ENCODE results near the gene ETS1. TPM values are rescaled to one million over a fixed set of nuclear protein-coding genes. Genes with fewer than 3 reads are reported as not detected.

The ETS1 gene
- total RNA-seq, 1 experiment from 2014 or later = 135 TPM

DNA sequence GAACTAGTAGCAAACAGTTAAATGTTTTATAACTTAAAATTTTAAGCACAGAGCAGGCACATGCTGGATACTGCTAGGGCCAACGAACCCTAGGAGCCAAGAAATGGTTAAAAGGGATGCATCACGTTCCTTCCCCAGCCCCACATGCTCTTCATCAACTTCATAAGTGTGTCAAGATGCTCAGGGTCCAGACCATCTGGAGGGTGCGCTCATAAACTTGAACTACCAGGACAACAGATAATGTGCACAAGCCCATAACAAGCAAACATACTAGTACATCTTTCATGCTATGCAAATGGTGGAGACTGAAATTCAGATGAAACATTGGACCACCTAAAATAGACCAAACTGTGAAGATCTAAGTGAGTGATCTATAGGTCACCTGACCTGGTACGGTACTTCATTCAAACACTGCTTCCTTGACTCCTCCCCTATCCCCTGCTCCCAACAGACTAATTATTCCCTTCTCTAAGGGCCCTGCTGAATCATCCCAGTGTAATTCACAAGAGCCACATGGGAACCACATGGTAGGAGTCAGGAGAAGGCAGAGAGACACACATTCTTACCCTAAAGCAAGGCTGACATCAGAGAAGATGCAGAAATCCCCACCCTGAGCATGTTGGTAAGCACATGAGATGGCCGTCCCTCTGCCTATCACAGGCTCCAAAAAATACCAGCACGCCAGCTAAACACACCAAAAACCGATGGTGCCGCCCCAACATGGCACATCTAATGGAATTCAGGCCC, 83.9 kb downstream of the ETS1 start:
- H3K4me2 ChIP-seq (ENCODE audit: low read depth, low read length, poor library complexity, severe bottlenecking) = peak overlapping the region; percentile 60
- peak overlapping the region; percentile 93 for H3K27ac ChIP-seq (ENCODE audit: low read length)
- no peaks in the 10 kb centered on the region for H3K36me3 ChIP-seq (ENCODE audit: insufficient read depth, low read length)
- peaks cover 100% of the 10 kb centered on the region for H3K4me1 ChIP-seq (ENCODE audit: low read length)
- H3K4me3 ChIP-seq (ENCODE audit: low read length) = peak overlapping the region; percentile 12; the same call in 1 of the 2 replicates
- peaks cover 49% of the 10 kb centered on the region for H4K20me1 ChIP-seq (ENCODE audit: insufficient read depth, low read depth, low read length)
- no peaks in the 10 kb centered on the region for H3K27me3 ChIP-seq (ENCODE audit: low read length)
- H3K9ac ChIP-seq (ENCODE audit: low read length) = peak overlapping the region; percentile 44; the same call in 1 of the 2 replicates
- H3K9me2 ChIP-seq (replicated peaks; ENCODE audit: insufficient read depth, low read length) = no peaks in the 10 kb centered on the region
- H2AFZ ChIP-seq (ENCODE audit: low read length) = no peak overlapping the region
- H3K79me2 ChIP-seq (ENCODE audit: low read length) = peaks cover 100% of the 10 kb centered on the region
- peak; percentile 57 for DNase-seq
- no peaks in the 10 kb centered on the region for H3K9me3 ChIP-seq (ENCODE audit: low read length)

DNA sequence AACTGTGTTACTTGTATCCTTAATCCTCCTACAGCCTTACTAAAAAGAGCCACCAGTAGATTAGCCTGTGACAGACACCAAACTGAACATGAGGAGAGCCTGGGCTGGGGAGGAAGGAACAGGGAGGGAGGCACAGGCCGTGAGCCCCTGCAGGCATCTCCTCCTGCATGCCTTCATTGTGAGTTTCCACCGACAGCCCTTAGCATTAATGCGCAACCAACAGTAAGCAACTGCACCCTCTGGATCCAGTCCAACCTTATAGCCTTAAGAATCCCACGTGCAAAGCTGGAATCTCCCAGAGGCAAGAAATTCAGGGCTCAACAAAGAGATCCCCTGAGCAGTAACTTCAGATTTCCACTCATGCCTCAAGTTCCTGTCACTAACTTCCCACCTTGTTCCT, 84.6 kb downstream of the ETS1 start:
- Histone ChIP-seq H3K9me2 (replicated peaks; ENCODE audit: insufficient read depth, low read length) (no peaks in the 10 kb centered on the region), H3K4me1 (ENCODE audit: low read length) (peaks cover 100% of the 10 kb centered on the region), H2AFZ (ENCODE audit: low read length) (no peak overlapping the region), H3K4me2 (ENCODE audit: low read depth, low read length, poor library complexity, severe bottlenecking) (peak overlapping the region; percentile 60), H3K79me2 (ENCODE audit: low read length) (peaks cover 100% of the 10 kb centered on the region), H3K27ac (ENCODE audit: low read length) (peak overlapping the region; percentile 93), H3K9me3 (ENCODE audit: low read length) (no peaks in the 10 kb centered on the region), H3K27me3 (ENCODE audit: low read length) (no peaks in the 10 kb centered on the region), H3K36me3 (ENCODE audit: insufficient read depth, low read length) (no peaks in the 10 kb centered on the region), H3K4me3 (ENCODE audit: low read length) (peak overlapping the region; percentile 13; the same call in 1 of the 2 replicates), H4K20me1 (ENCODE audit: insufficient read depth, low read depth, low read length) (peaks cover 42% of the 10 kb centered on the region), H3K9ac (ENCODE audit: low read length) (peak overlapping the region; percentile 44)
- no peak for DNase-seq

DNA sequence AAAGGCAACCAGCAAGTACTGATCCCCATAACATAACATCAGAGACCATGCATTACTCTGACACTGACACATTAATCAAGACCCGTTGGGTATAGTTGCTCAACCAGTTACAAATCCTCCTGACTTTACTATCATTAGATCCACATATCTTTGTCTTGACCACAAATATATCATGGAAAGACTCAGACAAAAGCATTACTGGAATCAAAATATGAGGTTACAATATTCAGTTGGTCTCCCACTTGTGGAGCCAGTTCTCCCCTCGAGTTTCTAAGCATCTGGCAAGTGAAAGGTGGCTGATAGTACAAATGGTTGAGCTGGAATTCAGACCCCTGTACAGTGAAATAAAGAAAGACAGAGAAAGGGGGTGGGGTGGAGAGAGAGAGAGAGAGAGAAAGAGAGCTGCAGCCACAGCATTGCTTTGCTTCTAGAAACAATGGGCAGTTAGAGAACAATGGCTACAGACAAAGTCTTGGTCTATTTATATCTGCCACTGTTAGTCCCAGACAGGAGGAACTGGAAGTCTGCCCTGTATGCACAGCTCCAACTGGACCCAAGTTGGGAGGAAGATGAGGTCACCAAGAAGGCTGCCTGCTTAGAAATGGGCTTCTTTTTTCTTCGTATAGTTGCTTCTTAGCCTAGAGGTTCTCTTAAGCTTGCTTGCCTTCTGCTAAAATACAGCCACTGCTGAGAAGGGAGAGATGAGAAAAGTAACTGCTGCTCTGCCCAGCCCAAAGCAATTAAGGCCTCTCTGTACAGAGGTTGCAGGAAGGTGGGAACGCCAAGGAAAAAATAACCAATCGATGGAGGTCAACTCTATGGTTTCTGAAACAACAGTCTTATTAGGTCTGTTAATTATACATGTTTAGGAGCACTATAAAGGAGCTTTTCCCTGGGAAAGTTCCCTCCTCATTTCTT, 85.5 kb downstream of the ETS1 start:
- H3K4me2 ChIP-seq (ENCODE audit: low read depth, low read length, poor library complexity, severe bottlenecking) = peak overlapping the region; percentile 60
- no peaks in the 10 kb centered on the region for H3K9me2 ChIP-seq (replicated peaks; ENCODE audit: insufficient read depth, low read length)
- peaks cover 100% of the 10 kb centered on the region for H3K4me1 ChIP-seq (ENCODE audit: low read length)
- peaks cover 100% of the 10 kb centered on the region for H3K79me2 ChIP-seq (ENCODE audit: low read length)
- peaks cover 39% of the 10 kb centered on the region for H4K20me1 ChIP-seq (ENCODE audit: insufficient read depth, low read depth, low read length)
- no peaks in the 10 kb centered on the region for H3K9me3 ChIP-seq (ENCODE audit: low read length)
- H3K9ac ChIP-seq (ENCODE audit: low read length) = peak overlapping the region; percentile 44
- H3K27ac ChIP-seq (ENCODE audit: low read length) = peak overlapping the region; percentile 93
- H3K27me3 ChIP-seq (ENCODE audit: low read length) = no peaks in the 10 kb centered on the region
- no peak for DNase-seq
- H3K36me3 ChIP-seq (ENCODE audit: insufficient read depth, low read length) = no peaks in the 10 kb centered on the region
- H3K4me3 ChIP-seq (ENCODE audit: low read length) = peak overlapping the region; percentile 13; the same call in 1 of the 2 replicates
- no peak overlapping the region for H2AFZ ChIP-seq (ENCODE audit: low read length)

DNA sequence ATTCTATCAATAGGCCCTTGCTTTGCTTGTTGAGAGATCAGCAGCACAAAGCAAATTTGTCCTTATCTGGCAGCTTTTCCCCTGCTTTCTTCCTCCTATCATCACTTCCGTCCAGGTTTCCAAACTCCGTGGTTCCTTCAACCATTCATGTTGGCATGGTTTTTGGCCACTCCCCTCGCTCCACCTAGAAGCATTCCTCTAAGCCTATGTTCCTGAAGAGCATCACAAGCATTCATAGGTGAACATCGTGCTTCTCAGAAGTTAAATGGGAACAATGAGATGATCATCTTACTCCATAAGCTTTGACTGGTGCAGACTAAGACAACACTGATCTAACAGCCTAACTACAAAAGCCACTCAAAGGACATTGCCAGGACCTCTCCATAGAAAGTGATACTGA, 86.3 kb downstream of the ETS1 start:
- 0 out of 2 replicates have a peak, but pooled peaks cover 3% of the 10 kb centered on the region for H3K36me3 ChIP-seq (ENCODE audit: insufficient read depth, low read length)
- no peaks in the 10 kb centered on the region for H3K9me3 ChIP-seq (ENCODE audit: low read length)
- H3K27me3 ChIP-seq (ENCODE audit: low read length) = no peaks in the 10 kb centered on the region
- no peak overlapping the region for H2AFZ ChIP-seq (ENCODE audit: low read length)
- H3K27ac ChIP-seq (ENCODE audit: low read length) = peak overlapping the region; percentile 93
- H3K9ac ChIP-seq (ENCODE audit: low read length) = peak overlapping the region; percentile 17; the same call in 1 of the 2 replicates
- H3K9me2 ChIP-seq (replicated peaks; ENCODE audit: insufficient read depth, low read length) = no peaks in the 10 kb centered on the region
- H3K4me3 ChIP-seq (ENCODE audit: low read length) = peak overlapping the region; percentile 3; the same call in 1 of the 2 replicates
- no peak for DNase-seq
- peaks cover 39% of the 10 kb centered on the region for H4K20me1 ChIP-seq (ENCODE audit: insufficient read depth, low read depth, low read length)
- peak overlapping the region; percentile 60 for H3K4me2 ChIP-seq (ENCODE audit: low read depth, low read length, poor library complexity, severe bottlenecking)
- H3K4me1 ChIP-seq (ENCODE audit: low read length) = peaks cover 100% of the 10 kb centered on the region
- H3K79me2 ChIP-seq (ENCODE audit: low read length) = peaks cover 100% of the 10 kb centered on the region

DNA sequence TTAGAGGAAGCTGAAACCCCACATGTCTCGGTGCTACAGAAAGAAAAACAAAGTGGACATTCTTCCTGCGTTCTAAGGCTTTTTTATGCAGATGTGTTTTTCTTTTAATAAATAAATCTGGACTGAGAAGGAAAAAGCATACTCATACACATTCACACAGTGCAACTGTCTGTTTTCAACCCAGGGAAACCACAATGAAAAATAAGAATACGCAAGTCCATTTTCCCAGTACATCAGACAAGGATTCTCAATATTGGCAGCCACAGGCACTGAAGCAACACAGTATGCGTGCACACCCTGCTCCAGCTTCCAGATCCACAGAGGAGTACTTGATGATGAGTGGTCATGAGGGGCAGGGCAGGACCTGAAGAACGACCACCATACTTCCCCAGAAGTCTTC, 86.9 kb downstream of the ETS1 start:
- H3K27me3 ChIP-seq (ENCODE audit: low read length) = no peaks in the 10 kb centered on the region
- 0 out of 2 replicates have a peak, but pooled peaks cover 3% of the 10 kb centered on the region for H3K36me3 ChIP-seq (ENCODE audit: insufficient read depth, low read length)
- H3K4me2 ChIP-seq (ENCODE audit: low read depth, low read length, poor library complexity, severe bottlenecking) = peak overlapping the region; percentile 60
- H3K79me2 ChIP-seq (ENCODE audit: low read length) = peaks cover 100% of the 10 kb centered on the region
- peak overlapping the region; percentile 3; the same call in 1 of the 2 replicates for H3K4me3 ChIP-seq (ENCODE audit: low read length)
- no peak overlapping the region for H2AFZ ChIP-seq (ENCODE audit: low read length)
- peak overlapping the region; percentile 93 for H3K27ac ChIP-seq (ENCODE audit: low read length)
- H3K9me2 ChIP-seq (replicated peaks; ENCODE audit: insufficient read depth, low read length) = no peaks in the 10 kb centered on the region
- peak overlapping the region; percentile 17; the same call in 1 of the 2 replicates for H3K9ac ChIP-seq (ENCODE audit: low read length)
- DNase-seq = no peak
- H3K4me1 ChIP-seq (ENCODE audit: low read length) = peaks cover 100% of the 10 kb centered on the region
- H4K20me1 ChIP-seq (ENCODE audit: insufficient read depth, low read depth, low read length) = peaks cover 39% of the 10 kb centered on the region
- no peaks in the 10 kb centered on the region for H3K9me3 ChIP-seq (ENCODE audit: low read length)

DNA sequence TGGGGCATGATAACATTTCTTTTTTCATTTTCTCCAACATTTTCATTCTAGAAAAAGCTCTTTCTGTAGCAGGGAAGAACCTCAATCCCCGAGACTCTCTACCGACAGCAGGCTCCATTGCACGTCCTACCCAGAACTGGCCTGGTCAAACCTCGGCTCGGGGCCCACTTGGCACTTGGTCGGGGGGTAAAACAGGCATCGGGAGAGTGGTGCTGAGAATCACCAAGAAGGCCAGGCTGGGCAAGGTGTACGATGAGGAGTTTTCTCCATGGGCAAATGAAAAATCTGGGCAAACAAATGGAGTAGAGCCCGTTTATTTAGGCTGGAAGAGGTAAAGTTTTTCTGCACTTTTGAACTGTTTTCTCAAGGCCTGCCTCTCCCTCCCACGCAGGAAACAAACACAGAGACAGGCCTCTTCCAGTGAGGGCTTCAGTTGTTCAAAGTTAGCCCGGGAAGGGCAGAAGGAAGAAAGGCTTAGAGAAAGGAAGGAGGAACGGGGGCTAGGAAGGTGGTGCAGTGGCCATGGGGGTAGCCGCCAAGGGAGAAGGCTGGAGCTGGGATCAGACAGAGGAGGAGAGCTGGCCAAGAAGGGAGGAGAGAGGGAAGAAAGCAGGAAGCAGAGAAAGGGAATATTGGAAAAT, 87.6 kb downstream of the ETS1 start:
- H3K9me3 ChIP-seq (ENCODE audit: low read length) = no peaks in the 10 kb centered on the region
- peak overlapping the region; percentile 55 for H3K9ac ChIP-seq (ENCODE audit: low read length)
- no peaks in the 10 kb centered on the region for H3K9me2 ChIP-seq (replicated peaks; ENCODE audit: insufficient read depth, low read length)
- H3K27me3 ChIP-seq (ENCODE audit: low read length) = no peaks in the 10 kb centered on the region
- no peak for DNase-seq
- H3K4me2 ChIP-seq (ENCODE audit: low read depth, low read length, poor library complexity, severe bottlenecking) = peak overlapping the region; percentile 60
- H3K36me3 ChIP-seq (ENCODE audit: insufficient read depth, low read length) = 0 out of 2 replicates have a peak, but pooled peaks cover 3% of the 10 kb centered on the region
- H3K27ac ChIP-seq (ENCODE audit: low read length) = peak overlapping the region; percentile 93
- H3K4me1 ChIP-seq (ENCODE audit: low read length) = peaks cover 100% of the 10 kb centered on the region
- H4K20me1 ChIP-seq (ENCODE audit: insufficient read depth, low read depth, low read length) = peaks cover 40% of the 10 kb centered on the region
- H2AFZ ChIP-seq (ENCODE audit: low read length) = no peak overlapping the region
- peak overlapping the region; percentile 55 for H3K4me3 ChIP-seq (ENCODE audit: low read length)
- peaks cover 100% of the 10 kb centered on the region for H3K79me2 ChIP-seq (ENCODE audit: low read length)

DNA sequence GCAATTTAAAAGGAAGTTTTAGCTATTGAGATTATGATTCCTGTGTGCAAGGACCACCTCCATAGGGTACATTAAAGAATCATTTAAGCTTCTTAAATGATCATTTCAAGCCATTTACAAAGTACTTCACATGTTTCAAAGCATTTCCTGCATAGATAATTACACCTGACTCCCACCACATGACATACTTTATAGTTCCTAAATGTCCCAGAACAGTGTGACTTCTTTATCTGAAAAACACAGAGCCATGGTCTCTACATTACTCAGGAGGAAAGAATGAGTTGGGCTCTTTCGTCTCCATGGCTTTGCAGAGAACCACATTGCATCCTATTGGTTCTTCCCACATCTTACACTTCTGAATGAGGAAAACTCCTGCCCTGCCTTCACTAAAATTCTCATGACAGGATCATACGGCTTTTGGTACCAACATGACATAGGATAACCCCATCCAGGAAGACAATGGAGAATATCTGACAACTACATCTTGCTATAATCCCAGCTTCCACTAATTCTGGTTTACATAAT, 88.6 kb downstream of the ETS1 start:
- no peak for DNase-seq
- H3K27me3 ChIP-seq (ENCODE audit: low read length) = no peaks in the 10 kb centered on the region
- H3K4me2 ChIP-seq (ENCODE audit: low read depth, low read length, poor library complexity, severe bottlenecking) = peak overlapping the region; percentile 60
- H2AFZ ChIP-seq (ENCODE audit: low read length) = no peak overlapping the region
- peaks cover 100% of the 10 kb centered on the region for H3K79me2 ChIP-seq (ENCODE audit: low read length)
- H3K4me1 ChIP-seq (ENCODE audit: low read length) = peaks cover 100% of the 10 kb centered on the region
- no peaks in the 10 kb centered on the region for H3K9me3 ChIP-seq (ENCODE audit: low read length)
- peak overlapping the region; percentile 93 for H3K27ac ChIP-seq (ENCODE audit: low read length)
- H3K9ac ChIP-seq (ENCODE audit: low read length) = peak overlapping the region; percentile 55
- H3K4me3 ChIP-seq (ENCODE audit: low read length) = peak overlapping the region; percentile 55
- no peaks in the 10 kb centered on the region for H3K9me2 ChIP-seq (replicated peaks; ENCODE audit: insufficient read depth, low read length)
- H3K36me3 ChIP-seq (ENCODE audit: insufficient read depth, low read length) = 0 out of 2 replicates have a peak, but pooled peaks cover 3% of the 10 kb centered on the region
- H4K20me1 ChIP-seq (ENCODE audit: insufficient read depth, low read depth, low read length) = peaks cover 37% of the 10 kb centered on the region
